GM20000 (cell line): ENCODE data around the gene CBY1.

Source experiments
- DNase-seq: peaks from one replicate; pipeline ENCODE4 v3.0.0; 2012; ENCODE audit warnings: low spot score
- CTCF ChIP-seq: IDR thresholded peaks from 2 replicates; pipeline ENCODE4 v1.5.1; 2012; ENCODE audit warnings: mild to moderate bottlenecking, control low read depth; ENCODE audit errors: extremely low read depth, missing control alignments

The CBY1 gene

DNA sequence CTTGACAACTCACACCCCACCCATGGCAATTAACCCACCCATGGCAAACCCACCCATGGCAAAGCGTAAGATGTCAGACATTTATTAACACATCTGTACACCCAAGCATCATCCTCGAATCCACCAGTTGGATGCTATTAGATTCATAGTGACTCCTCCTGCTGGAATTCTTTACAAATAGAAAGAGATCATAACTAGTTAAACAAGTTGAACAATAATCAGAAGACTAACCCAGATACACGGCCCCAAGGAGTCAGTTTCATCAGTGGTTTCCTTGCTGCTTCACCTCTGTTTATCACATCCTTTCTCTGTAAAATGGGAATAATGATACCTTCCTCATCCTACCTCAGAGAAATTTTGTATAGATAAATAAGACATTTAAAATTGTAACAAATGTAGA, 54.4 kb downstream of the CBY1 start:
- DNase-seq, result no peak
- TF ChIP-seq CTCF, result no peak

GRCh38 chr22:38712486-38713207, 56.2 kb downstream of the CBY1 start:
- DNase-seq, result no peak
- no peak for TF ChIP-seq CTCF

GRCh38 chr22:38713921-38714320, 57.5 kb downstream of the CBY1 start:
- no peak for TF ChIP-seq CTCF
- no peak for DNase-seq

GRCh38 chr22:38715176-38715764, 58.8 kb downstream of the CBY1 start:
- no peak for DNase-seq
- TF ChIP-seq CTCF, result no peak

DNA sequence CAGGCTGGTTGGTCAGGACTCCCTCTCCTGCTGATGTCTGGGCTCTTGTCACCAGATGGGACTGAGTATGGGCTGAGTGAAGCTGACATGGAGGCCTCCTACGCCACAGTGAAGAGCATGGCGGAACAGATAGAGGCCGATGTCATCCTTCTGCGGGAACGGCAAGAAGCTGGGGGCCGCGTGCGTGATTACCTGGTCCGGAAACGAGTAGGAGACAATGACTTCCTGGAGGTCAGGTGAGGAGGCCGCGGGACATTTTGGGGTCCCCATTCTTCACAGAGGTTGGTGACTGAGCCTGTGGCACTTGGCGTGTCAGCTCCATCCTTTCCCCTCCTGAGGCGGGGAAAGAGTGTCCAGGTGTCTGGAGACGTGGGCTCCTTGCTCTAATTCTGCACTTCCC, 59.4 kb downstream of the CBY1 start:
- no peak for TF ChIP-seq CTCF
- no peak for DNase-seq

GRCh38 chr22:38716271-38716670, 59.8 kb downstream of the CBY1 start:
- DNase-seq, result no peak
- no peak for TF ChIP-seq CTCF

DNA sequence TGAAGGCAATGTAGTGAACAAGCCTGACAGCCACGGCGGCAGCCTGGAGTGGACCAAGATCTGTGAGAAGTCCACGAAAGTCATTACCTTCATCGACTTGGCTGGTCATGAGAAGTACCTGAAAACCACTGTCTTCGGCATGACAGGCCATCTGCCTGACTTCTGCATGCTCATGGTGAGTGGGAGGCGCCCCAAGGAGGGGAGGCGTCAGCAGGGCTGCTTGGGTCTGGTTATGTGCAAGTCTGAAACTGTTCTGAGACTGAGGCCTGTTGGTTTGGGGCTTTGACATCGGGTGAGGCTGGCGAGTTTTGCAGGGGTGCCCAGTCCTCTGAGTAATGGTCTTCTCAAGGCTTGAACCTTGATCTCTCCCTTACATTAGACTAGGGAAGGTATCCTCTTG, 60.4 kb downstream of the CBY1 start:
- no peak for TF ChIP-seq CTCF
- no peak for DNase-seq
